H1 (cell line): Measurements from ENCODE around the gene ESYT2. TPM values are rescaled to one million over a fixed set of nuclear protein-coding genes. Genes with fewer than 3 reads are reported as not detected.

Experiments
- CTCF ChIA-PET: fragments of 300-600 bp; sonication (Branson Sonifier 250); formaldehyde crosslinking; loops from one replicate; lab custom pipeline; 2021; ENCODE audit not compliant: partially characterized antibody; lab: Charles Lee
- POLR2A ChIA-PET: fragments of 300-600 bp; sonication (Branson Sonifier 250); formaldehyde crosslinking; loops from one replicate; lab custom pipeline; 2021; ENCODE audit warnings: inconsistent platforms; ENCODE audit not compliant: partially characterized antibody; lab: Charles Lee
- DNase-seq, 2 experiments: peaks; one replicate each; pipeline versions ENCODE4 v3.0.0 to v3.0.0-alpha.2; 2010 to 2022; ENCODE audit warnings: low spot score in 2 of 2, low read depth in 1 of 2, mixed read lengths in 1 of 2
- FAIRE-seq: peaks from 2 replicates; lab custom pipeline; 2011; peaks lifted over from hg19 to GRCh38; lab: Jason Lieb, UNC
- H2AFZ ChIP-seq: 2 replicates; pipeline ENCODE4 v1.8.1; 2012; ENCODE audit warnings: low read length, inconsistent platforms
- H2AK5ac ChIP-seq: 2 replicates; pipeline ENCODE4 v1.6.1; 2013; ENCODE audit warnings: low read depth, low read length
- H2BK120ac ChIP-seq: replicated peaks from 2 replicates; pipeline ENCODE3; 2013; ENCODE audit warnings: low read depth, low read length, inconsistent platforms
- H2BK12ac ChIP-seq: 2 replicates; pipeline ENCODE4 v1.6.1; 2013; ENCODE audit warnings: low read depth, low read length
- H2BK15ac ChIP-seq: 2 replicates; pipeline ENCODE4 v1.6.1; 2013; ENCODE audit warnings: low read length
- H2BK20ac ChIP-seq: 2 replicates; pipeline ENCODE4 v1.6.1; 2013; ENCODE audit warnings: low read length
- H2BK5ac ChIP-seq: 2 replicates; pipeline ENCODE4 v1.6.1; 2013; ENCODE audit warnings: low read depth, low read length
- H3K14ac ChIP-seq: 2 replicates; pipeline ENCODE4 v1.6.1; 2013; ENCODE audit warnings: inconsistent platforms; ENCODE audit not compliant: insufficient read length
- H3K18ac ChIP-seq: 2 replicates; pipeline ENCODE4 v1.6.1; 2013; ENCODE audit warnings: low read length; ENCODE audit errors: extremely low read depth
- H3K23ac ChIP-seq: 2 replicates; pipeline ENCODE4 v1.6.1; 2013; ENCODE audit warnings: inconsistent platforms; ENCODE audit not compliant: insufficient read length
- H3K23me2 ChIP-seq: 2 replicates; pipeline ENCODE4 v1.6.1; 2013; ENCODE audit warnings: low read depth, low read length
- H3K27ac ChIP-seq: 2 replicates; pipeline ENCODE4 v1.6.1; 2011; ENCODE audit warnings: low read depth, low read length, inconsistent platforms
- H3K27me3 ChIP-seq, 4 experiments: replicated peaks in 1 of 4; 1 replicate in 1 of 4; 2 replicates in 3 of 4; pipeline versions ENCODE4 v1.6.1 to v1.8.1; 2011 to 2013; ENCODE audit warnings: low read length in 3 of 4, mild to moderate bottlenecking in 3 of 4, inconsistent platforms in 2 of 4, mixed read lengths in 2 of 4, moderate library complexity in 1 of 4; ENCODE audit not compliant: control insufficient read depth in 3 of 4, insufficient read depth in 3 of 4; ENCODE audit errors: extremely low read depth in 1 of 4
- H3K36me3 ChIP-seq, 4 experiments: 2 replicates each; pipeline versions ENCODE4 v1.6.1 to v1.8.1; 2011 to 2013; ENCODE audit warnings: mild to moderate bottlenecking in 4 of 4, low read length in 3 of 4, moderate library complexity in 2 of 4, control low read depth in 1 of 4, inconsistent platforms in 1 of 4; ENCODE audit not compliant: insufficient read depth in 4 of 4, control insufficient read depth in 2 of 4
- H3K4ac ChIP-seq: replicated peaks from 2 replicates; pipeline ENCODE3; 2013; ENCODE audit warnings: low read length, low read depth, mixed read lengths, inconsistent platforms; ENCODE audit not compliant: insufficient read length
- H3K4me1 ChIP-seq, 4 experiments: replicated peaks in 1 of 4; 1 replicate in 1 of 4; 2 replicates in 3 of 4; pipeline versions ENCODE4 v1.6.1 to v1.8.1; 2011 to 2013; ENCODE audit warnings: low read length in 3 of 4, inconsistent platforms in 2 of 4, mixed read lengths in 1 of 4; ENCODE audit not compliant: insufficient read depth in 4 of 4, control insufficient read depth in 3 of 4
- H3K4me2 ChIP-seq, 2 experiments: 2 replicates each; pipeline versions ENCODE4 v1.6.1 to v1.8.1; 2011 to 2013; ENCODE audit warnings: low read depth in 2 of 2, low read length in 2 of 2, control low read depth in 1 of 2, inconsistent platforms in 1 of 2, mild to moderate bottlenecking in 1 of 2; ENCODE audit not compliant: insufficient read depth in 1 of 2
- H3K4me3 ChIP-seq, 4 experiments: fragments of 200-600, 300-600 bp in 1 of 4; sonication (generic), shearing (Covaris generic), sonication (Bioruptor Twin) in 1 of 4; 2 replicates each; pipeline versions ENCODE4 v1.5.1 to v1.8.1; 2011 to 2016; ENCODE audit warnings: low read length in 4 of 4, low read depth in 3 of 4, control low read depth in 2 of 4, inconsistent platforms in 2 of 4, mild to moderate bottlenecking in 2 of 4, mixed read lengths in 1 of 4, moderate library complexity in 1 of 4; ENCODE audit not compliant: insufficient read depth in 2 of 4; ENCODE audit errors: extremely low read depth in 1 of 4
- H3K56ac ChIP-seq: replicated peaks from 2 replicates; pipeline ENCODE3; 2013; ENCODE audit warnings: low read depth, mild to moderate bottlenecking, mixed read lengths, low read length, inconsistent platforms; ENCODE audit not compliant: insufficient read length
- H3K79me1 ChIP-seq: 2 replicates; pipeline ENCODE4 v1.6.1; 2013; ENCODE audit warnings: low read depth, low read length, control low read depth
- H3K79me2 ChIP-seq, 2 experiments: 2 replicates each; pipeline versions ENCODE4 v1.6.1 to v1.8.1; 2012 to 2013; ENCODE audit warnings: low read length in 2 of 2, mild to moderate bottlenecking in 2 of 2, inconsistent platforms in 1 of 2; ENCODE audit not compliant: insufficient read depth in 2 of 2, control insufficient read depth in 1 of 2
- H3K9ac ChIP-seq, 4 experiments: replicated peaks in 1 of 4; 1 replicate in 1 of 4; 2 replicates in 3 of 4; pipeline versions ENCODE4 v1.6.1 to v1.8.1; 2011 to 2013; ENCODE audit warnings: low read depth in 3 of 4, low read length in 3 of 4, control low read depth in 2 of 4, mild to moderate bottlenecking in 2 of 4, moderate library complexity in 2 of 4, inconsistent platforms in 1 of 4; ENCODE audit errors: extremely low read depth in 1 of 4
- H3K9me3 ChIP-seq, 2 experiments: 2 replicates each; pipeline versions ENCODE4 v1.6.1 to v1.8.1; 2012 to 2013; ENCODE audit warnings: mild to moderate bottlenecking in 2 of 2, moderate library complexity in 2 of 2, control low read depth in 1 of 2, inconsistent platforms in 1 of 2, low read depth in 1 of 2, low read length in 1 of 2, mixed read lengths in 1 of 2; ENCODE audit not compliant: insufficient read depth in 2 of 2
- H4K20me1 ChIP-seq, 2 experiments: replicated peaks in 1 of 2; 2 replicates each; pipeline versions ENCODE3 to v1.8.1; 2011 to 2013; ENCODE audit warnings: inconsistent platforms in 2 of 2, low read length in 2 of 2, mild to moderate bottlenecking in 1 of 2; ENCODE audit not compliant: insufficient read depth in 2 of 2, control insufficient read depth in 1 of 2
- H4K5ac ChIP-seq: 2 replicates; pipeline ENCODE4 v1.6.1; 2013; ENCODE audit warnings: low read length, low read depth, mixed read lengths, inconsistent platforms; ENCODE audit not compliant: insufficient read length
- H4K8ac ChIP-seq: 2 replicates; pipeline ENCODE4 v1.8.0; 2013; ENCODE audit warnings: mild to moderate bottlenecking, moderate library complexity, low read length, inconsistent platforms; ENCODE audit not compliant: insufficient read depth; ENCODE audit errors: extremely low read depth
- H4K91ac ChIP-seq: replicated peaks from 2 replicates; pipeline ENCODE3; 2013; ENCODE audit warnings: low read length, mixed read lengths, inconsistent platforms; ENCODE audit not compliant: insufficient read length
- JUN ChIP-seq: IDR thresholded peaks from 2 replicates; pipeline ENCODE4 v1.6.1; 2011; ENCODE audit warnings: low read depth, mild to moderate bottlenecking, improper control_type of control experiment, low read length
- RAD21 ChIP-seq, 2 experiments: IDR thresholded peaks in 1 of 2; conservative IDR thresholded peaks in 1 of 2; 2 replicates each; pipeline ENCODE4 v1.6.1; 2011; ENCODE audit warnings: low read depth in 2 of 2, low read length in 2 of 2, improper control_type of control experiment in 1 of 2, inconsistent platforms in 1 of 2, mild to moderate bottlenecking in 1 of 2, moderate library complexity in 1 of 2
- WGBS, 2 experiments: shearing (Covaris generic) in 1 of 2; methylation state at CpG; one replicate each; pipeline versions ENCODE4 v1.1.6 to v1.1.7; 2013 to 2015; ENCODE audit warnings: low lambda C conversion rate in 2 of 2, mixed read lengths in 2 of 2, inconsistent platforms in 1 of 2, low coverage in 1 of 2, missing lambda C conversion rate in 1 of 2; ENCODE audit not compliant: insufficient replicate concordance in 2 of 2, insufficient coverage in 1 of 2, insufficient read length in 1 of 2; ENCODE audit errors: extremely low coverage in 1 of 2, missing lambda C conversion rate in 1 of 2; 5-methylcytosine and 5-hydroxymethylcytosine counted together
- polyA plus RNA-seq, 7 experiments: library from polyadenylated mRNA; depleted of rRNA in 3 of 7; stranded (reverse) in 5 of 7; unstranded in 2 of 7; fragments of >200 nt in 5 of 7; fragments of 200-250 nt in 2 of 7; gene quantifications; 1 replicate in 5 of 7; 2 replicates in 1 of 7; 4 replicates in 1 of 7; pipeline versions ENCODE4 v1.2.1 to v1.2.3, GENCODE V29; 2011 to 2013; ENCODE audit warnings: missing spikeins in 2 of 7, mixed read lengths in 2 of 7
- total RNA-seq: library from RNA; stranded (reverse); fragmentation: NEBNext Ultra II Directional; extraction: Animal tissue kit (Norgen Biotek cat#: 25700); gene quantifications from 2 replicates; pipeline ENCODE4 v1.2.1, GENCODE V29; 2021
- TF ChIP-seq, protein P1 (sequence below), 3 experiments: IDR thresholded peaks; 1 replicate in 2 of 3; 2 replicates in 1 of 3; pipeline versions ENCODE4 v1.5.1 to v1.6.1; 2011; ENCODE audit warnings: low read length in 3 of 3, mild to moderate bottlenecking in 3 of 3, inconsistent platforms in 2 of 3, low read depth in 1 of 3, moderate library complexity in 1 of 3; ENCODE audit not compliant: insufficient read depth in 1 of 3; ENCODE audit errors: control extremely low read depth in 1 of 3

Gene ESYT2
- total and polyA plus RNA-seq, 2 of the 8 experiments (the other 6 are each of a cell fraction or from before 2014, with no cell fraction given): 27.0 to 37.5 TPM

DNA sequence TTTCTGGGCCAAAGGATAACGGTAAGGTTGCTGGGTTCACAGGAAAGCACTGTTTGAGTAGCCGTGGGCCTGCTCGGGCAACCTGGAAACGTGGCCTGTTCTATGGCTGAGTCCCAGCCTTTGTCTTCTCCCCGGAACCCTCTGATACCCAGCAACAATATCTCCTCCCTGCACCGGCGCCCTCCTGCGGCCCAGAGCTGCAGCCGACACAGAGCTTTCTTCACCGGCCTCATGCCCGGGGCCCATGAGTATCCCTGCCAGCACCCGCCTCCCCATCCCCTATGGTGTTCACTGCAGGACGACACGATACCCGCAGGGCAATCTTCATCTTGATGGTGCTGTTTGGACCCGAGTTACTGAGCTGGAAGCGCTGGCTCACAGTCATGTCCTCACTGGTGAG lies 86.1 kb downstream of the ESYT2 start:
- H2BK12ac ChIP-seq: no peak overlapping the region
- H3K4ac ChIP-seq: no peak overlapping the region
- POLR2A ChIA-PET: no interaction called here
- no peaks in the 10 kb centered on the region for H3K27me3 ChIP-seq
- no peak overlapping the region for H3K4me3 ChIP-seq
- TF ChIP-seq, protein P1, sequence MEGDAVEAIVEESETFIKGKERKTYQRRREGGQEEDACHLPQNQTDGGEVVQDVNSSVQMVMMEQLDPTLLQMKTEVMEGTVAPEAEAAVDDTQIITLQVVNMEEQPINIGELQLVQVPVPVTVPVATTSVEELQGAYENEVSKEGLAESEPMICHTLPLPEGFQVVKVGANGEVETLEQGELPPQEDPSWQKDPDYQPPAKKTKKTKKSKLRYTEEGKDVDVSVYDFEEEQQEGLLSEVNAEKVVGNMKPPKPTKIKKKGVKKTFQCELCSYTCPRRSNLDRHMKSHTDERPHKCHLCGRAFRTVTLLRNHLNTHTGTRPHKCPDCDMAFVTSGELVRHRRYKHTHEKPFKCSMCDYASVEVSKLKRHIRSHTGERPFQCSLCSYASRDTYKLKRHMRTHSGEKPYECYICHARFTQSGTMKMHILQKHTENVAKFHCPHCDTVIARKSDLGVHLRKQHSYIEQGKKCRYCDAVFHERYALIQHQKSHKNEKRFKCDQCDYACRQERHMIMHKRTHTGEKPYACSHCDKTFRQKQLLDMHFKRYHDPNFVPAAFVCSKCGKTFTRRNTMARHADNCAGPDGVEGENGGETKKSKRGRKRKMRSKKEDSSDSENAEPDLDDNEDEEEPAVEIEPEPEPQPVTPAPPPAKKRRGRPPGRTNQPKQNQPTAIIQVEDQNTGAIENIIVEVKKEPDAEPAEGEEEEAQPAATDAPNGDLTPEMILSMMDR (IDR thresholded peaks at IDR 0.05; ENCODE audit: control extremely low read depth in 1 of 3, insufficient read depth in 1 of 3, low read depth in 1 of 3, low read length in 3 of 3): peak; percentile 44 to 58 (median 55)
- TF ChIP-seq RAD21 (IDR thresholded peaks at IDR 0.05 in 1 of 2, conservative IDR thresholded peaks at IDR 0.05 in 1 of 2; ENCODE audit: low read depth in 2 of 2, low read length in 2 of 2): peak; percentile 49 to 59
- no peak for TF ChIP-seq JUN
- TF ChIP-seq, all 59 proteins: peak for 2
- no peaks in the 10 kb centered on the region for H3K79me1 ChIP-seq
- H2BK120ac ChIP-seq: no peak overlapping the region
- no peaks in the 10 kb centered on the region; the same call in 1 of the 2 replicates for H3K23me2 ChIP-seq
- peak in 1 of 2 experiments; percentile 71 for DNase-seq
- no peak overlapping the region for H4K91ac ChIP-seq
- no peak overlapping the region for H2BK20ac ChIP-seq
- H3K9ac ChIP-seq: no peak overlapping the region
- no peak for FAIRE-seq
- H4K20me1 ChIP-seq: peaks cover 2% of the 10 kb centered on the region in 2 experiments
- no peak overlapping the region for H3K4me2 ChIP-seq
- H3K4me1 ChIP-seq: no peaks in the 10 kb centered on the region
- no peak overlapping the region for H4K8ac ChIP-seq
- H2AFZ ChIP-seq: no peak overlapping the region
- no peak overlapping the region for H2BK15ac ChIP-seq
- H3K27ac ChIP-seq: no peak overlapping the region
- H4K5ac ChIP-seq: no peak overlapping the region
- 85% methylated on average over 17 of the region's 17 CpGs; no CpG with 5 or more reads in 1 of the 2 experiments for WGBS, 2 experiments
- H3K56ac ChIP-seq: no peak overlapping the region
- peaks cover 10 to 48% (median 26%) of the 10 kb centered on the region in 4 experiments for H3K36me3 ChIP-seq
- no peaks in the 10 kb centered on the region for H3K79me2 ChIP-seq
- no peak overlapping the region for H3K14ac ChIP-seq
- no peak overlapping the region for H2AK5ac ChIP-seq
- H3K18ac ChIP-seq: no peak overlapping the region
- H3K9me3 ChIP-seq: no peaks in the 10 kb centered on the region
- CTCF ChIA-PET: interaction anchor here (0.6 to 3.7 kb wide), 9 partner anchors 10 to 84 kb away, joined by 3 to 29 read pairs (median 4); no protein-coding TSS in a partner anchor
- no peak overlapping the region for H3K23ac ChIP-seq
- H2BK5ac ChIP-seq: no peak overlapping the region
